Globus pallidus (tissue), 1 donor: ENCODE data around the gene SLC38A3.
"Not testable (repeated sequence)": the region's sequence is repeated elsewhere in the genome, so short reads cannot be mapped to it uniquely, and the experiment has no call there.

Experiments
- DNase-seq: peaks from one replicate; pipeline ENCODE4 v3.0.0-alpha.2; 2015; ENCODE audit warnings: low spot score

Gene SLC38A3

DNA sequence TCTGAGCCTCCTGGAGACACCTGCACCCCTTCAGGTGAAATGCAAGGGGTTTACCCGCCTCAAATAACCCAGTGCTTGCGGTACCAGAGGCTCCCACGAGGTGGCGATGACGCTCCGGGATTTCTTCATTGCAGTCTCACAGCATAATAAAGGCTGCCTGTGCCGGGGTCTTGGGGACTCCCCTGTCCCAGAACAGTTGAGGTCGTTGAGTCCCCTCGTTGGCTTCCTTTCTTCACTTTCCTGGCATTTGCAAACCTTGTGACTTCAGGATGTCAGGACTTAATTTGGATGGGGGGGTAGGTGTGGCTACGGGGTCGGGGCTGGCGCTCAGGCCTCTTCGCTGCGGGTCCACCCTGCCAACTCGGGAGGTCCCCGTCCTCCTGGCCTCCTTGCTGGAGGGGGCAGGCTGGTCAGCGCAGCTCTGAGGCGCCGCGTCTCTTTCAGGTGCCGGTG is 12.4 kb upstream of the SLC38A3 start:
- DNase-seq = peak; percentile 47

DNA sequence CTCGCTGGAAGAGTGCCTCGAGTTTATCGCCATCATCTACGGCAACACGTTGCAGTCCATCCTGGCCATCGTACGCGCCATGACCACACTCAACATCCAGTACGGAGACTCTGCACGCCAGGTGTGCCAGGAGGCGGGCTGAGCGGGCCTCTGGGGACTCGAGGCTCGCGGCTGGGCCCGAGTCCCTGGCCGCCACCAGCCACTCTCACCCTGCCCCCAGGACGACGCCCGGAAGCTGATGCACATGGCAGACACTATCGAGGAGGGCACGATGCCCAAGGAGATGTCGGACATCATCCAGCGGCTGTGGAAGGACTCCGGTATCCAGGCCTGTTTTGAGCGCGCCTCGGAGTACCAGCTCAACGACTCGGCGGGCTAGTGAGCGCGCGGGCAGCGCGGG is 11.8 kb upstream of the SLC38A3 start:
- DNase-seq = no peak

DNA sequence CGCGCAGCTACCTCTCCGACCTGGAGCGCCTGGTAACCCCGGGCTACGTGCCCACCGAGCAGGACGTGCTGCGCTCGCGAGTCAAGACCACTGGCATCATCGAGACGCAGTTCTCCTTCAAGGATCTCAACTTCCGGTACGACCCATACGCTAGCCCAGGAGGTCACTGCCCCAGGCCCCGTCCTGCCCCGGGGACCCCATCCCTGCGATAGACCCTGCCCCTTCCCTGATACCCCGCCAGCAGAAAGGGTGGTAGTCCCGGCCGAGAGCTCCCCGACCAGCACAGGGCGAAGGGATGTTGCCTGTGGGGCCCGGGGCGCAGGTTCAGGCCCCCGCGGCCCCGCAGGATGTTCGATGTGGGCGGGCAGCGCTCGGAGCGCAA is 11.3 kb upstream of the SLC38A3 start:
- DNase-seq = no peak

DNA sequence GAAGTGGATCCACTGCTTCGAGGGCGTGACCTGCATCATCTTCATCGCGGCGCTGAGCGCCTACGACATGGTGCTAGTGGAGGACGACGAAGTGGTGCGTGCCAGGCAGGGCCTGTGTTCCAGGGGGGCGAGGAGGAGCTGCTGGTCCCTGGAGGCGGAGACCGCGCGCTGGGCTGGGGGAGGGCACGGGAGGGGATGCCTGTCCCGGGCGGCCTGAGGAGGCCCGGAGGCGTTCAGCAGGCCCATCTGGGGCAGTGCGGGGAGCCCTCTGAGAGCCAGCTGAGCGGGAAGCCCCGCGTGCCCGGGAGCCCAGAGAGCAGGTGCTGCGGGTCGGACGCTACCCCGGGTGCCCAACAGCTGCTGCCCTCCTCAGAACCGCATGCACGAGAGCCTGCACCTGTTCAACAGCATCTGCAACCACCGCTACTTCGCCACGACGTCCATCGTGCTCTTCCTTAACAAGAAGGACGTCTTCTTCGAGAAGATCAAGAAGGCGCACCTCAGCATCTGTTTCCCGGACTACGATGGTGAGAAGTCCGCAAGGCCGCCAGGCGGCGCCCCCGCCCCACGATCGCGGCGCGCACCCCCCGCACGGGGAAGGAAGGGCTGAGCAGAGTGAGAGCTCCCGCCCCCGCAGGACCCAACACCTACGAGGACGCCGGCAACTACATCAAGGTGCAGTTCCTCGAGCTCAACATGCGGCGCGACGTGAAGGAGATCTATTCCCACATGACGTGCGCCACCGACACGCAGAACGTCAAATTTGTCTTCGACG is 10.8 kb upstream of the SLC38A3 start:
- peak; percentile 47 for DNase-seq

DNA sequence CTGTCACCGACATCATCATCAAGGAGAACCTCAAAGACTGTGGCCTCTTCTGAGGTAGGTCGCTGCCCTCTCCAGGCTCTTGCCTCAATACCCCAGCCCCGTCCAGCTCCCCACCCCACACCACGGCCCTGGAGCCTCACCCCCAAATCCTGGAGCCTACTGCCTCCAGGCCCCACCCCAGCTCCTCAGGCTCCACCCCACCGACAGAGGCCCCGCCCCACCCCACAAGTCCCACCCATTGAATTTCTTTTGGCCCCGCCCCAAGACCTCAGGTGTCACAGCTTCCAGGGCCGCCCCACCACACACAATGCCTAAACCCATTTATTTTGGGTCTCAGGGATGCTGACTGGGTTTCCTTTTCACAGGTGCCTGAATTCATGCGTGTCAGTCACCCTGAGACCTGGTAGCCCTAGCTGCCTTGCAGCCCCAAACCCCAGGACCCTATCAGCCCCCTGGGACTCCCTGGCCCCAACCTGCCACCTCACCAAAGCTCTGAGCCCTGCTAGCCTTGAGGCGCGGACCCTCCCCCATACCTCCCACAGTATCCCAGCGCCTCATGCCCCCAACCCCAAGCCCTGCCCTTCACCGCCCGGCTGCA is 10.1 kb upstream of the SLC38A3 start:
- no peak for DNase-seq

DNA sequence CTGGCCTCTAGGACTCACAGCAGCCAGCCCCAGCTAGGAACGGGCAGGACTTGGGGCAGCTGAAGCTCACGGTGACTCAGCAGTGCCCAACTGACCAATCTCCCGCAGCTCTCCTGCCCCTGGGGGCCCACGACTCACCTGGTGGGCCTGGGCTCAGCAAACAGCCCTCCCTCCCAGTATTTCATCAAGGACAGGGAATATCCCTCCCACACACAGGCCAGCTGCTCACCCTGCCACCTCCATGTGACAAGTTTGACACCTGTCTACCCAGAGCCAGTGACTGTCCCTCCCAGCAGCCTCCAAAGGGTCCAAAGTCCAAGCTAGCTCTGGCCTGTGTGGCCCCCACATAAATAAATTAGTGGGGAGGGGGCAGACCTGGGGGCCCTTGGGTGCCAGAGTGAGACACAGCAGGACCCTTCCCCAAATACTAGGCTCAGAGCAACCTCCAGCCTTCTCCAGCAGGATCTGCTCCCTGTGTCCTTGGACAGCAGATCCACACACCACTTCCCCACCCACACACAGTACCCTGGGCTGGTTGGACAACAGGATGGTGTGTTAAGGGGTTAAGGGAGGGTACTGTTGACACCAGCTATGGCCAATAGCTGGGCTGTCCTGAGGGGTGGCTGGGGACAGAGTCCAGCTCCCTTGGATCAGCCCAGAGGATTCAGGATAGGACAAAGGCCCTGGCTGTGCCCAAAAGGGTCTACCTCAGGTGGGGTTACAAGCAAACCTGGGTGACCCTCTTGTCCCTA is 9.4 kb upstream of the SLC38A3 start:
- DNase-seq = no peak

DNA sequence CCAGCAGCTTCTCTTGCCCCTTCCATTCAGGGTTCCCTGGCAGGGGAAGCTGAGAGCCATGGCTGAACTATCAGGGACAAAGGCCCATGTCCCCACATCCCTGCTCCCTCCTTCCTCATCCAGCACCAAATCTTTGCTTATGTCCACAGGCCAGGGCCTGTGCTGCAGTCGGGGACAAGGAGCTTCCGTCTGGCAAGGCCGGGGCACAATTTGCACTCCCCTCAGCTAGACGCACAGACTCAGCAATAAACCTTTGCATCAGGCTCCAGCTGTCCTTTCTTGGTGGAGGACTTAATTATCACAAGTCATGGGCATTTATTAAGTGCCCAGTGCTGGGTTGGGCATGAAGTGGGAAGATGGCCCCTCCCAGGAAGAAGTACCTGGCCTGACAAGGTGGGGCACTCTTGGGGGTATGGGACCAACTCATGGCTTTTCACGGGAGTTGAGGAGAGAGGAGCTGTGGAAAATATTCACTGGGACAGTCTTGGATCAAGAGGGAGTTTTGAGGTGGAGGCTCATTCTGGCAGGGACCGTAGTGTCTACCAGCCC is 8.7 kb upstream of the SLC38A3 start:
- DNase-seq = no peak

DNA sequence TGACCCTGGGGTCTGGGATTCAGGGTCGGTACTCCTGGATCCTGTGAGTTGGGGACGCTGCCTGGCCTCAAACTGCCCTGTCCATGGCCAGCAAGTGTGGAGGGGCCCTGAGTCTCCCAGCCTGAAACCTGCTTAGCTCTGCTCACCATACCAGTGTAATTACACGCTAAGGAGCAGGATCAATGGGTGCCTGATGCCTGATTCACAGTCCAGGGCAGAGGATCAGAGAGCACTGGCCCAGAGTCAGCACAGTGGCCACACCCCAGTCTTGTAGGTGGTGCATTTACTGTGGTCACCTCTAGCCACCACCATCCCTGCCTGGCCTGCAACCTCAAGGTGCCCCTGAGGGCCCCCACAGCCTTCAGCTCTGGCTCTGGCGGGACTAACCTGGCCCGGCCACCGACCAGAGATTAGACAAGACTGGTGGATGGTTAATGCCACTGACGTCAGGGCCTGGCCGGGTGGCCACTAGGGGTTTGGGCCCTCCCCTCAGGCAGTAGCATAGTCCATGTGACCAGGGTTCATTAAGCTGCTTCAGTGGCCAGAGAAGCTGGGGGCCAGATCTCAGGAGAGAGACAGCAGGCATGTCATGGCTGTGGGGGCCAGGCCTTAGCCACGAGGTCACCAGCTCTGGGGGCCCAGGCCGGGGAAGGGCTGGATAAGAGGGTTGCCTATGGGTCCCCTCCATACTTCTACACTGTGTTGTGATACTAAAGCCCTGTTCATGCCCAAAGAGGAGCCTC is 3.3 kb upstream of the SLC38A3 start:
- DNase-seq = no peak

DNA sequence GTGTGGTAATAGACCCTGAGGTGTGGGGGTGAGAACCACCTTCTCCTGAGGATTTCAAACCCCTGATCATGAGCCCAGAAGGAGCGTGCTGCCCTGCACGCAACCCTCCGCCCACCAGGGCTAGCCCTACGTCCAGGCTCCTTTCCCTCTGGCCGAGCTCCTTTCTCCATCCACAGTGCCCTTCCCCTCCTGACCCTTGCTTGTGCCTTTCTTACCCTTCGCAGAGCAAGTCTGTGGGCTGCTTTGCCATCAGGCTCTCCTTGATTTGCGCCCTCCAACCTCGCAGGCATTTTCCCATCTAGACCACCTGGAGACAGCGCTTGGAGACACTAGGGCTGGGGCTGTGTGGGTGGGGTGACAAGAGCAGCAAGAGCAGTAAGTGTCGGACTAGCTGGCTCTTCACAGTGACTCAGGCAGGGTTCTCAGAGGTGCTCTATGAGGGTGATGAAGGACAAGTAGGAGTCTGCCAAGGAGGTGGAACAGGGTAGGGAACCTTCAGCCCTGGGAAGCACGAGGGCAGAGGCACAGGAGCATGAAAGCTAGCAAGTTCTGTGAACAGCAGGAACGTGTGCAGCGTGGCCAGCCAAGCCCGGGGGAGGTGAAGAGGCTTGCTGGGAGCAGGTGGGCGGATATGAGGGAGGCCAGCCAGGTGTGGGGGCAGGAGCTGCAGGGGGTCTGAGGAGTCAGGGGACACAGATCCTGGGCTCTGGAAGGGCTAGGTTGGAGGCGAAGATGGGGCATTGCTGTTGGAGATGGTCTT is 2.5 kb upstream of the SLC38A3 start:
- DNase-seq = no peak

DNA sequence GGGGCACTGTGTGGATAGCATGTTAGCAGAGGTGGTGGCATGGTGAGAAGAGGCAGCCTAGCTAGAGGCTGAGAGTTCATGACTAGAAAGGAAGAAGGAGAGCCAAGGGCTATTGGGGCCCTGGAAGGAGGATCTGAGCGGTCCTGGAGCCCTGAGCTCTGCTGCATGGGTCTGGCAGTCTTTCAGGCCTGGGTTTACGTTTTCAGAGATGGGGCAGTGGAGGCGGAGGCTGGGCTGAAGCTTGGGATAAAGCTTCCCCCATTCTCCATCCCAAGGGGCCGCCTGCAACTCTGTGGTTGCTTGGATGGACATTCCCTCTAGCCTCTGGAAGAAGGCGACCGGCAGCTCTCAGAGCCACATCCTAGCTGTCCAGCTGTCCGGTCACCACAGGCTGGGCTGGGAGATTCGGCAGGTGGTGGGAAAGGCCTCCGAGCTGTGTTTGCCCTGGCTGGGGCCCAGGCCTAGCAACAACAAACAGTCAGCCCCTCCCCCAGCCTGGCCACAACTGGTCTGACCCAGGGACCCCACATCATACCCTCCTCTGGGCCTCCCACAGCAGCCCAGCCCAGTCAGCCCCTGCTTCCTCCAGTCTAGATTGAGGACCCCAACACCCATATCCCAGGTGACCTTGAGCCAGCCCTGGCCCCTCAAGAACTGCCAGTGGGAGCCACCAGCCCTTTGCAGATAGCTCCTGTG is 1.8 kb upstream of the SLC38A3 start:
- DNase-seq = no peak

DNA sequence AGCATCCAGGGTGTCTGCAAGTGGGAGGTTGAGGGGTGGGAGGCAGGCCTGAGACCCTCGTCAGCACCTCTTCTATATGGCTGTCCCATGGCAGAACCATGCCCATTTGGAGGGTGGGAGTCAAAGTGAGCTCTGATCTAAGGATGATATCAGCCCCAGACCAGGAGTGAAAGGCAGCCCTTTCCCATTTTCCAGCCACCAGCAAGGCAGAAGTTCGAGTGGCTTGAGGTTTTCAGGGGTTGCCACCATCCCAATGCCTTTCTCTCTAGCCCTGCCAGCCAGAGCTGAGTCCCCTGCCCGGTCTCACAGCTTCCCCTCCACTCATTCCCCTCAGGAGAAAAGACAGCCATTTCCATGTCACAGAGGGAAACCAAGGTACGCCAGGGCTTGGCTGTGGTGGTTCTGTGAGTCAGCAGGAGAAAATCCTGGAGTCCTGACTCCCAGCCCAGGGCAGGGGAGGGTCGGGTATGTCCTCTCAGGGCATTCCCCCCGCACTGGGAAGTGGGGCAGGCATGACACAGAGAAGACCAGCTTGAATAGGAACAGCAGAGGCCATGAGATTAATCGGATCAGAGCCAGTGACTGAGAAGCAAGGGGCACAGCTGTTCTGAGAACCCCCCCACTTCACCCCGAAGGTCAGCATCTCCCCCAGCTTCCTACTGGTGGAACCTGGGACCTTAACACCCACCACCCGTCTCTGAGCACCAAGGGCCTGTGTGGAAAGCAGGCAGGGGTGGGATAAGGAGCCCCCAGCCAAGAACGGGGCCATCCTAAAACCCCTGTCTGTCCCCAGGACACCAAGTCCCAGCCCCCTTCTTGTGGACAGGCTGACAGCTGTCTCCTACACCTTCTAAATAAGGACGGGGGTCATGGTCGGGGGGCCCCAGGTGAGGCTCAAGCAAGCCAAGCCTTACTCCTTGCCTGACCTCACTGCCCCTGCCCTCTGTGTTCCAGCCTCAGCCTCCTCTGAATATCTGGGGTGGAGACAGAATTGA is 965 bp upstream of the SLC38A3 start:
- no peak for DNase-seq

DNA sequence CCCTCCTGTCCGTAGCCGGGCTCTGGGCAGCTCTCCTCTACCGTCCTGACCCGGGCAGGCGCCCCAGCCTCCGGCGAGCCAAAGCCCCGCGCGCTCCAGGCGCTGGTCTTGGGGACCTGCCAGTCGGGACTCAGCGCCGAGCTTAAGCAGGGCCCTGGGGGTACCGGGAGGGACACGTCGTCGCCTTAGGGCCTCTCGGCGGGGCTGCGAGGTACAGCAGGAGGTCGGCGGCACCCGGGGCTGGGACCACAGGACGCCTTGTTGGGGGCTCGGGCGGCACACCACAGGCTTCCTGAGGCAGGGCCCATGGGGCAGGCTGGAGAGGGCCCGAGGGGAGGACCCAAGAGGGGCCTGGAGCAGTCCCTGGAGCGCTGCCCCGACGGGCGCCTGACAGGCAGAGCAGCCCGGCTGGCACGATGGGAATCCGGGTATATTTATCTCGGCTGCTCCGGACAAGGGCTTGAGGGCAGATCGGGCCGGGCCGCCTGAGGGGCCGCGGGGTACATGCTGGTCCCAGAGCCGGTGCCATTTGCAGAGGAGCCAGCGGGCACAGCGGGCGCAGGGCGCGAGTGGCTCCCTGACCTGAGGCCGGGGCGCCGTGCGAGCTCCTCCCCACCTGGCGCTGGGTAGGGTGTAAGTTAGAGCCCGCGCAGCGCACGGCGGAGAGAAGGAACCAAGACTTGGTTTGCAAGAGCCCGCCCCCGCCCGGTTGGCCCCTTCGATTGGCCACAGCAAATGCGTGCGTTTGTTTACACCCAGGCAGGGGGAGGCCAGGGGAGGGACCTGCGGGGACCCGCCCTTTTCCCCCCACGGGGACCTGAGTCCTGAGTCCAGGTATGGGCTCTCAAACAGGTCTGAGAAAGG is 574 bp downstream of the SLC38A3 start:
- DNase-seq = peak; percentile 42

DNA sequence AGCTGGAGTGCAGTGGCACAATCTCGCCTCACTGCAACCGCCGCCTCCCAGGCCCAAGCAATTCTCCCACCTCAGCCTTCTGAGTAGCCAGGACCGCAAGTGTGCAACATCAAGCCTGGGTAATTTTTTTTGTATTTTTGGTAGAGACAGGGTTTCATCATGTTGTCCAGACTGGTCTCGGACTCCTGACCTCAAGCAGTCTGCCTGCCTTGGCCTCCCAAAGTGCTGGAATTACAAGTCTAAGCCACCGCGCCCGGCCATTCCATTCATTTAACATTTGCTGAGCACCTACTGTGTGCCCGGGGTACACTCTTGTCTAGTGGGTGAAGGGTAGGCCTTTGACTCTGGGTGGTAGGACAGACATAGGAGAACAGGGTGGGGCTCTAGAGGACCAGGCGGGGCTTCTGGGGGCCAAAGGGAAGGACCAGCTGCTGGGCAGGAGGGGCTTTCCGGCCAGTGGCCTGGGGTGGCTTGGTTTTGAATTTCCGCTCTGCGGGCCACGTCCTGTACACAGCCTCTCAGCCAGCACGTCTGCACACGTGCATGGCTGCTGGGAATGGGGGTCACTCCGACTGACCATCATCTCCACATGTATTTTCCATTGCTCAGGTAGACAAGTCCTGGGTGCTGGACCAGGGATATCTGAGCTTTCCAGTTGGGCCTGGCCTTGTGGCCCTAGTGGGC is 2.4 kb downstream of the SLC38A3 start:
- DNase-seq = no peak

DNA sequence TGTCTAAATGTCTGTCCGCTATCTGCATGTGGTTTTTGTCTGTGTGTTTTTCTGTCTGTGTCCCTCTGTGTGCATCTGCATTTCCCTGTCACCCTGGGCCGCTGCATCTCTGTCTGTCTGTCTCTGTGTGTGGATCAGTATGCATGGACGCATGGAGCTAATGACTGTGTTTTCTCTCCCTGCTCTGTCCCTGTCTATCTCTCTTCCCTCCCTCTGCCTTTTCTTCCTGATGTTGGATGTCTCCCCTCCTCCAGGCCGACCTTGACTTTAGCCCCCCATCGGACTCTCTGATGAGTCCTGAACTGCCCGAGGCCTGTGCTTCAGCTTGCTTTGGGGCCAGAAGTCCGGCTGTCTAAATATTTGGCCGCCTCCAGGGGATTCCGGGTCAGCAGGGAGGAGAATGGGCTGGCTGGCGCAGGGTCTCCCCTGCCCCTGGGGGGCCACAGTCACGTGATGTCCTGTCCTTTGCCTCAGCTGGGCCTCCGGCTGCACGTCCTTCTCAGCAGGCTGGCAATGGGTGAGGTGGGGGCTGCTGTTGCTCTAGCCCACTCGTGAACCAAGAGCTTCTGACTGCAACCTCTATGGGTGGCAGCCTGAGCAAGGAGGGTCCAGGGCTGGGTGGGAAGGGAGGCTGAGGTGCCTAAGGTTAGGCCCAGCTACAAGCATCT is 3.7 kb downstream of the SLC38A3 start:
- no peak for DNase-seq

DNA sequence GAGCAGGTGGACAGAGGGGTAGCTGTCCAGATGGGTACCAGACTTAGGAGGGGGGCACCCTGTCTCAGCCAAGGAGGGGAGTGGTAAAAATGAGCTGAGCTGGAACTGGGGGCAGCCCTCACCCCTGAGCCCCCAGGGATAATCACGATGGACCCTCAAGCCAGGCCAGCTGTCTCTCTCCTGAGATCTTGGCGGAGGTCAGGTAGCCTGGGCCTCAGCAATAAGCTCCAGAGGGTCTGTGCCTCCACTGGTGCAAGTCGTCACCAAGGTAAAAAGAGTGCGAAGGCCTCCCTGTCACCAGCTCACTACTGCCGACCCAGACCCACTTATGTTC is 5.1 kb downstream of the SLC38A3 start:
- DNase-seq = no peak

DNA sequence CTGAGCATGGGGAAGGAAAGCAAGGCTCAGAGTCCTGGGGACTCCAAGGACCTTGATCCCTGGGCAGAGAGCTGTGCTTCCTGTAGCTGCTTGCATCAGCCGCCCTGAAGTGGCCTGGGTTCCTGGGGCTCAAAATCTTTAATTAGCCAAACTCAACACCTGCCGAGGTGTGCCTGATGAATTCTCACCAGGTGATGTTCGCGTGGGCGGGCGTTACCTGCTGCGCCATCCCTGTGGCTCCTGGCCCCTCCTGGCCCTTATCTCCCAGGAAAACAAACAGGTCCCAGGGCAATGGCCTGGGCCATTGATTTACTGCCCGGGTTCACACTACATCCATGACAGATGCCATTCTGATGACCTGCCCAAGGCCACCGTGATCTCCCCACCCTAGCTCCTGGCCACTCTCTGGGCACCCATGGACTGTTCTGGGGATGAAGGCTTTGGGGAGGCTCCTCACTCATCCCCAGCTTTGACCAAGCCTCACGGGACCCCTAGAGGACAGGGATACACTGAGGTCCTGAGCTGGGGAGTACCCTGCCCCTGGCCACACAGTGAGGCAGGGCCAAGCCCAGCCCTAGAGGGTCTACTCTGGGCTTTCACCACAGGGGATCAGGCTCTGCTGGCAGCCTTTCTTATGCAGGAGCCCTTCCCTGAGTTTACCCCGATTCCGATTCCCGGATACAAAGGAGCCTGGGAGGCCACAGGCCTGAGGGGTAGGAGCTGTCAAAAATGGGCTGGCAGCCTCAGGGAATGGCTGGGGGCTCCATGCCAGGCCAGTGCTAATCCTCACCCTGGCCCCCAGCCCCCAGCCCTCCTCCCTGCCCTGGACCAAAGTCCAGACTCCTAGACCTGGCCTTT is 5.7 kb downstream of the SLC38A3 start:
- DNase-seq = no peak

DNA sequence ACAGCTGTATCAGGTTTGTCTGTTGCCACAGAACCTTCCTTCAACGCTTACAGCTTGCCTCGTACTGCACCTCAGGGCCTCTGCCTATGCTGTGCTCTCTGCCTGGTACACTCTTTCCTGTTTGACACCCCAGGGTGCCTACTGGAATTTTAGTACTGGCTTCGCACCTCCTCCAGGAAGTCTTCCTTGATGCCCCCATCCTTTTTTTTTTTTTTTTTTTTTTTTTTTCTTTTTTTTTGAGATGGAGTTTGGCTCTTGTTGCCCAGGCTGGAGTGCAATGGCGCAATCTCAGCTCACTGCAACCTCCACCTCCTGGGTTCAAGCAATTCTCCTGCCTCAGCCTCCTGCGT is 6.3 kb downstream of the SLC38A3 start:
- DNase-seq = not testable (repeated sequence)
